T-helper 2 cell treated with Interferon-gamma antibody and Interleukin-4, amounts not matched to agents 5 μg/mL and 100 μg/mL, for 36 hours (primary cell): ENCODE measurements around the gene CEP128.

Source experiments
- DNase-seq: peaks from one replicate; pipeline ENCODE4 v3.0.0; 2021; ENCODE audit warnings: low spot score
- H3K27ac Mint-ChIP-seq: one replicate; pipeline ENCODE4 v1.8.0; 2021; ENCODE audit warnings: mild to moderate bottlenecking, mixed read lengths
- H3K27me3 Mint-ChIP-seq: one replicate; pipeline ENCODE4 v1.8.0; 2021; ENCODE audit warnings: low read depth, mixed read lengths
- H3K36me3 Mint-ChIP-seq: one replicate; pipeline ENCODE4 v1.8.0; 2021; ENCODE audit warnings: low read depth, mixed read lengths
- H3K4me1 Mint-ChIP-seq: one replicate; pipeline ENCODE4 v1.8.0; 2021; ENCODE audit warnings: low read depth, mixed read lengths
- H3K4me3 Mint-ChIP-seq: one replicate; pipeline ENCODE4 v1.8.0; 2022; ENCODE audit warnings: mild to moderate bottlenecking, moderate library complexity, mixed read lengths
- H3K9me3 Mint-ChIP-seq: one replicate; pipeline ENCODE4 v1.8.0; 2021; ENCODE audit warnings: mixed read lengths

Gene CEP128

GRCh38 chr14:80695869-80696268 is 245.7 kb downstream of the CEP128 start:
- Mint-ChIP-seq H3K36me3 (peaks cover 1% of the 10 kb centered on the region), H3K4me3 (no peak overlapping the region)
- DNase-seq: no peak

GRCh38 chr14:80692903-80693302 is 248.6 kb downstream of the CEP128 start:
- Mint-ChIP-seq H3K9me3 (no peaks in the 10 kb centered on the region), H3K4me1 (no peaks in the 10 kb centered on the region), H3K27ac (no peak overlapping the region), H3K27me3 (no peaks in the 10 kb centered on the region), H3K36me3 (peaks cover 1% of the 10 kb centered on the region), H3K4me3 (no peak overlapping the region)
- DNase-seq: no peak

More at GRCh38 chr14:80695869-80696268, 245.7 kb downstream of the CEP128 start:
- Mint-ChIP-seq H3K27ac (no peak overlapping the region), H3K9me3 (no peaks in the 10 kb centered on the region), H3K4me1 (no peaks in the 10 kb centered on the region), H3K27me3 (no peaks in the 10 kb centered on the region)

- DNase-seq: no peak
- Mint-ChIP-seq H3K9me3 (peaks cover 49% of the 10 kb centered on the region), H3K27me3 (no peaks in the 10 kb centered on the region), H3K27ac (no peak overlapping the region), H3K4me3 (no peak overlapping the region), H3K4me1 (no peaks in the 10 kb centered on the region), H3K36me3 (peaks cover 4% of the 10 kb centered on the region)
Observed at GRCh38 chr14:80681651-80682050, 259.9 kb downstream of the CEP128 start.

GRCh38 chr14:80679273-80679672 is 262.3 kb downstream of the CEP128 start:
- peaks cover 44% of the 10 kb centered on the region for H3K9me3 Mint-ChIP-seq
- no peaks in the 10 kb centered on the region for H3K27me3 Mint-ChIP-seq
- DNase-seq: no peak
- no peak overlapping the region for H3K27ac Mint-ChIP-seq
- no peak overlapping the region for H3K4me3 Mint-ChIP-seq
- no peaks in the 10 kb centered on the region for H3K4me1 Mint-ChIP-seq
- H3K36me3 Mint-ChIP-seq: peaks cover 4% of the 10 kb centered on the region

- Mint-ChIP-seq H3K36me3 (peaks cover 4% of the 10 kb centered on the region), H3K9me3 (peaks cover 42% of the 10 kb centered on the region), H3K4me1 (no peaks in the 10 kb centered on the region), H3K27me3 (no peaks in the 10 kb centered on the region), H3K27ac (no peak overlapping the region), H3K4me3 (no peak overlapping the region)
- DNase-seq: no peak
Observed at GRCh38 chr14:80678436-80678835, 263.1 kb downstream of the CEP128 start.

GRCh38 chr14:80669426-80669825 is 272.1 kb downstream of the CEP128 start:
- no peak for DNase-seq
- H3K27me3 Mint-ChIP-seq: no peaks in the 10 kb centered on the region
- no peak overlapping the region for H3K4me3 Mint-ChIP-seq
- no peak overlapping the region for H3K27ac Mint-ChIP-seq
- H3K9me3 Mint-ChIP-seq: peaks cover 16% of the 10 kb centered on the region
- H3K36me3 Mint-ChIP-seq: no peaks in the 10 kb centered on the region
- H3K4me1 Mint-ChIP-seq: peaks cover 3% of the 10 kb centered on the region

GRCh38 chr14:80664576-80664975 is 277.0 kb downstream of the CEP128 start:
- Mint-ChIP-seq H3K27me3 (no peaks in the 10 kb centered on the region), H3K36me3 (no peaks in the 10 kb centered on the region), H3K4me3 (no peak overlapping the region), H3K9me3 (peaks cover 16% of the 10 kb centered on the region), H3K27ac (no peak overlapping the region), H3K4me1 (peaks cover 3% of the 10 kb centered on the region)
- no peak for DNase-seq

- Mint-ChIP-seq H3K9me3 (peaks cover 8% of the 10 kb centered on the region), H3K27me3 (no peaks in the 10 kb centered on the region), H3K4me1 (peaks cover 3% of the 10 kb centered on the region), H3K4me3 (no peak overlapping the region), H3K36me3 (no peaks in the 10 kb centered on the region), H3K27ac (no peak overlapping the region)
- DNase-seq: no peak
Observed at GRCh38 chr14:80663541-80663940, 278.0 kb downstream of the CEP128 start.

GRCh38 chr14:80659783-80660182 is 281.8 kb downstream of the CEP128 start:
- no peaks in the 10 kb centered on the region for H3K36me3 Mint-ChIP-seq
- no peaks in the 10 kb centered on the region for H3K27me3 Mint-ChIP-seq
- no peaks in the 10 kb centered on the region for H3K4me1 Mint-ChIP-seq
- no peaks in the 10 kb centered on the region for H3K9me3 Mint-ChIP-seq
- DNase-seq: no peak
- H3K27ac Mint-ChIP-seq: no peak overlapping the region
- no peak overlapping the region for H3K4me3 Mint-ChIP-seq

GRCh38 chr14:80658733-80659132 is 282.8 kb downstream of the CEP128 start:
- DNase-seq: no peak
- H3K27me3 Mint-ChIP-seq: no peaks in the 10 kb centered on the region
- no peak overlapping the region for H3K4me3 Mint-ChIP-seq
- H3K36me3 Mint-ChIP-seq: no peaks in the 10 kb centered on the region
- no peak overlapping the region for H3K27ac Mint-ChIP-seq
- no peaks in the 10 kb centered on the region for H3K4me1 Mint-ChIP-seq
- H3K9me3 Mint-ChIP-seq: no peaks in the 10 kb centered on the region

GRCh38 chr14:80658155-80658554 is 283.4 kb downstream of the CEP128 start:
- DNase-seq: no peak
- Mint-ChIP-seq H3K9me3 (no peaks in the 10 kb centered on the region), H3K36me3 (no peaks in the 10 kb centered on the region), H3K27ac (no peak overlapping the region), H3K27me3 (no peaks in the 10 kb centered on the region), H3K4me1 (no peaks in the 10 kb centered on the region), H3K4me3 (no peak overlapping the region)

GRCh38 chr14:80653956-80654355 is 287.6 kb downstream of the CEP128 start:
- peaks cover 5% of the 10 kb centered on the region for H3K9me3 Mint-ChIP-seq
- no peaks in the 10 kb centered on the region for H3K27me3 Mint-ChIP-seq
- no peak for DNase-seq
- no peak overlapping the region for H3K4me3 Mint-ChIP-seq
- no peaks in the 10 kb centered on the region for H3K4me1 Mint-ChIP-seq
- H3K36me3 Mint-ChIP-seq: no peaks in the 10 kb centered on the region
- H3K27ac Mint-ChIP-seq: no peak overlapping the region

- no peaks in the 10 kb centered on the region for H3K4me1 Mint-ChIP-seq
- no peak overlapping the region for H3K4me3 Mint-ChIP-seq
- no peaks in the 10 kb centered on the region for H3K9me3 Mint-ChIP-seq
- H3K36me3 Mint-ChIP-seq: no peaks in the 10 kb centered on the region
- no peak overlapping the region for H3K27ac Mint-ChIP-seq
- H3K27me3 Mint-ChIP-seq: no peaks in the 10 kb centered on the region
- DNase-seq: no peak
Observed at GRCh38 chr14:80645667-80646413, 295.7 kb downstream of the CEP128 start.

- Mint-ChIP-seq H3K36me3 (no peaks in the 10 kb centered on the region), H3K27me3 (no peaks in the 10 kb centered on the region), H3K27ac (no peak overlapping the region), H3K4me1 (no peaks in the 10 kb centered on the region), H3K9me3 (no peaks in the 10 kb centered on the region), H3K4me3 (no peak overlapping the region)
- no peak for DNase-seq
Observed at GRCh38 chr14:80644826-80645225, 296.7 kb downstream of the CEP128 start.
